HG03442 (cell line): Measurements from ENCODE around the gene NUS1.
"Not testable (repeated sequence)": the region's sequence is repeated elsewhere in the genome, so short reads cannot be mapped to it uniquely, and the experiment has no call there.

Source experiments
- ATAC-seq: cut with Tn5 transposase; IDR thresholded peaks from one replicate; pipeline ENCODE4 v1.9.1; 2021; ENCODE audit warnings: mild to moderate bottlenecking, moderate library complexity; ENCODE audit not compliant: unreplicated experiment

Gene NUS1

GRCh38 chr6:117674991-117675657, at the start of gene NUS1:
NUS1 (plus strand) TSS chr6:117675469; CDS start chr6:117675671, 202 bp downstream.
- peak; percentile 97 for ATAC-seq

- ATAC-seq = no peak
Observed at GRCh38 chr6:117627533-117627932, 47.7 kb upstream of the NUS1 start.

DNA sequence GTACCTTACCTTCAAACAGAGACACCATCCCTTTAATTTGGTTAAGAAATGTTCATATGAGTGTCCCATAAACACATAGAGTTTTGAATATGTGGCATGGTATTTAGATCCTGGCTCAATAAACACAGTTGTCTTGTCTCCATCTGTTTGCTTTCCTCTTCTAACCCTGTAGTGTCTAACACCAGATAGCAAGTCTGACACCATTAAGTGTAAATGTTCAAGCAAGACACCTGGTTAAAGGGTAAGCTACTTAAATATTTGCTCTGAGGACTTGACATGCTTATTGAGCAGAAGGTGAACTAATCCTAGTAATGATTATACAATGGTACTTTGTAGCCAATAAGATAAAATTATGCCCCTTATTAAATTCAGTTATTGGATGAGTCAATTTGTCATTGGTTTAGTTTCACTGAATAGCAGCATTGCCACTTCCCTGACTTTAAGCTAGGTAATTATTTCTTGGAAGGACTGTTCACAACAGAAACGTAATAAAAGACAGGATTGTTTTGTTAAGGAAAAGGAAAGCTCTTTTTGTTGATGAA, 46.1 kb upstream of the NUS1 start:
- no peak for ATAC-seq

DNA sequence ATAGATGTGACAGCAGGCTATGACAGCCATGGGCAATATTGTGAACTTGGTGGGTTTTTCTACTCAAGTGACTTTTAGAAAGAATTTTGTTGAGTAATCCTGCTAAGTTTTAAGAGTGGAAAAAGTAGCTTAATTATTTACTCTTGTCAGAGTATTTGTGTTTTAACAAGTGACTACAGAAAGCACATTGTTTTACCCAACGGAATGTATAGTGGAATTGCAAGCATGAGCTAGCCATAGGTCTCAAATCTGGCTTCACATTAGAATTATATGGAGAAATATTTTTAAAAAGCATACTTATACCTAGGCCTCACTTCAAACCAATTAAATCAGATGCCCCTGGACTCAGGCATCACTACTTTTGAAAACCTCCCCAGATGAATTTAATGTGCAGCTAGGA, 37.5 kb upstream of the NUS1 start:
- ATAC-seq = no peak

GRCh38 chr6:117642976-117643375, 32.3 kb upstream of the NUS1 start:
- ATAC-seq = no peak

DNA sequence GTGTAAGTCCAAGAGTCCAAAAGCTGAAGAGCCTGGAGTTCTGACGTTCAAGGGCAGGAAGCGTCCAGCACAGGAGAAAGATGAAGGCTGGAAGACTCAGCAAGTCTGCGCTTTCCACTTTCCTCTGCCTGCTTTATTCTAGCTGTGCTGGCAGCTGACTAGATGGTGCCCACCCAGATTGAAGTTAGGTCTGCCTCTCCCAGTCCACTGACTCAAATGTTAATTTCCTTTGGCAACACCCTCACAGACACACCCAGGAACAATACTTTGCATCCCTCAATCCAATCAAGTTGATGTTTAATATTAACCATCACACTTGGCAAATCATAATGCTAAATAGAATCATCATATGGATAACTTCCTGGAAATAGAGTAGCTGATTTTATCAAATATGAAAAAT, 23.3 kb upstream of the NUS1 start:
- ATAC-seq = not testable (repeated sequence)

DNA sequence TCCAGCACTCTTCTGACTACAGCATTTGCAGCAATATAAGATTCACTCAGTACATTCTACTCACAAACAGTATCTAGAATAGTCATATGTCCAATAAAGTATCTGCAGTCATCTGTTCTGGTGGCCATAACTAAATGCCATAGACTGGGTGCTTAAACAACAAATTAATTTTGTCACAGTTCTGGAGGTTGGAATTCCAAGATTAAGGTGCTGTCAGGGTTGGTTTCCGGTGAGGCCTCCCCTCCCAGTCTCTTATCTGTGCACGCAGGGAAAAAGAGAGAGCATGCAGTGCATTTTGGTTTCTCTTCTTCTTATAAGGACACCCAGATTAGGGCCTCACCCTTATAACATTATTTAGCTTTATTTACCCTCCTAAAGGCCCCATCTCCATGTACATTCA, 21.3 kb upstream of the NUS1 start:
- no peak for ATAC-seq

DNA sequence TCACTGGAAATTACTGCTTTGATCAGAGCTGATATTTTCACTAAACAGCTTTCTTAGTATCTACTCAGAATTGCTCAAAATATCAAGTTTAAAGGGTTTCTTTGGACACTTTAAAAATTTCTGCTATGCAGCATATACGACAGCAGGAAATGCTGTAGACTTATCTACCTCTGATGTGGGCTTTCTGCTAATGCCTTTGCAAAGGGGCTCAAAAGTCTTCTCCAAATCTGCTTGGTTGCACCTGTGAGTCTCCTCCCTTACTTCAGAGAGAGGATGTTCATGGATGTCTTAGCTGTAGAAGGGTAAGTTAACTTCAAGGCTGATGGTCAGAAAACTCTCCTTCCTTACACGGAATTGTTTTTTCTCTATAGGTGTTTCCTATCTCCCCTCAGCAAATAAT, 19.9 kb upstream of the NUS1 start:
- ATAC-seq = no peak

DNA sequence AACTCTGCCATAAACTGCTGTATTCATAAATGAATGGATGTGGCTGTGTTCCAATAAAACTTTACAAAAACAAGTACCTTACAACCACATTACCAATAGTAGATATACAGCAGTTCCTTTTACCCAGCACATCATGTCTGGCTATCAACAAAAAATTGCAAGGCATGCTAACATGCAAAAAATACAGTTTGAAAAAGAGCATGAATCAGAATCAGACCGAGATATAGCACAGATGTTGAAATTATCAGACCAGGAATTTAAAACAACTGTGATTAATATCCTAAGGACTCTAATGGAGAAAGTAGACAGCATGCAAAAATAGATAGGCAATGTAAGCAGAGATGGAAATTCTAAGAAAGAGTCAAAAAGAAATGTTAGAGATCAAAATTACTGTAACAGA, 8.4 kb upstream of the NUS1 start:
- no peak for ATAC-seq

- no peak for ATAC-seq
Observed at GRCh38 chr6:117668736-117669135, 6.5 kb upstream of the NUS1 start.

GRCh38 chr6:117674503-117674902, 766 bp upstream of the NUS1 start:
- no peak for ATAC-seq

GRCh38 chr6:117675658-117676301, 511 bp downstream of the NUS1 start:
- ATAC-seq = peak; percentile 19

DNA sequence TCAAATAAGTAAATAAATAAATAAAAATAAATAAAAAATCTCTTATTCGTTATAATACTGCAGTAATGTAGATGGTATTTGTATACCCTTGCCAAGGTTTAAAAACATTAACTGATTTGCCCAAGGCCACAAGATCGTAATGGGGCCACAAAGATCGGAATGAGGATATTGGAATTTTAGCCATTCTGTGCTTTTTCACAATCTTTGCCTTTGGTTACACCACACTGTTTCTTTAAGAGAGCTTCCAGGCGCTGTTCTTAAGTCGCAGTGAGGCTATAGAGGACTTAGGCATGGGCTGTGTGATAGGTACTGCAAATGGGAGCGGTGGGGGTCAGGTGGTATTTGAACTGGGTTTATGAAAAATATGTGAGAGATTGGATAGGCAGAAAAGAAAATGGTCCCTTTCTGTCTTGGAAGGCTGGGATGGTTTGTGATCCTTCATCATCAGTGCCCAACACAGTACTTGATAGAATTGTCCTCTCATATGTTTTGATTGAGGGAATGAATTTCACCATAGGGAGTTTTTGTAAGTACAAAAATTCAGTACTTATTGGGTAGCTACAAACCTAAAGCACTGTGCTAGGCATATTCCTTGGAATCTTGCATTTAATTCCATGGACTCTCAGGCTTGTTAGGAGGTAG, 1.4 kb downstream of the NUS1 start:
- no peak for ATAC-seq

GRCh38 chr6:117677553-117678141, 2.4 kb downstream of the NUS1 start:
- ATAC-seq = no peak

GRCh38 chr6:117681162-117681741, 6.0 kb downstream of the NUS1 start:
- no peak for ATAC-seq

DNA sequence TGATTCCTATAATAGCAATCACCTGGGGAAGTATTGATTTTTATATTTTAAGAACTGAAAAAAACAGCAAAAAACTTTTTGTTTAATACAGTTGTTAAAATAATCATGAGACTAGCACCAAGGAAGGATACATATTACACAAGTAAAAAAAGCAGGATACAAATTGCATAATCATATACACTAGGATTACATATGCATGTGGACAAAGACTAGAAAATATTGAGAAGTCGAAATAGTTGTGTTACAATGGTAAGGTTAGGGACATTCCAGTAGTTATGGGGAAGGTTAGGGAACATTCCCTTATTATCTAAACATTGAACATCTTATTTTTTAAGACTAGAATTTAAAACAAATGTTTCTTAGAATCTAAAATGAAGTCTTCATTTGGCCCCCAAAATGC, 9.5 kb downstream of the NUS1 start:
- ATAC-seq = no peak

- ATAC-seq = no peak
Observed at GRCh38 chr6:117685359-117685758, 10.1 kb downstream of the NUS1 start.

DNA sequence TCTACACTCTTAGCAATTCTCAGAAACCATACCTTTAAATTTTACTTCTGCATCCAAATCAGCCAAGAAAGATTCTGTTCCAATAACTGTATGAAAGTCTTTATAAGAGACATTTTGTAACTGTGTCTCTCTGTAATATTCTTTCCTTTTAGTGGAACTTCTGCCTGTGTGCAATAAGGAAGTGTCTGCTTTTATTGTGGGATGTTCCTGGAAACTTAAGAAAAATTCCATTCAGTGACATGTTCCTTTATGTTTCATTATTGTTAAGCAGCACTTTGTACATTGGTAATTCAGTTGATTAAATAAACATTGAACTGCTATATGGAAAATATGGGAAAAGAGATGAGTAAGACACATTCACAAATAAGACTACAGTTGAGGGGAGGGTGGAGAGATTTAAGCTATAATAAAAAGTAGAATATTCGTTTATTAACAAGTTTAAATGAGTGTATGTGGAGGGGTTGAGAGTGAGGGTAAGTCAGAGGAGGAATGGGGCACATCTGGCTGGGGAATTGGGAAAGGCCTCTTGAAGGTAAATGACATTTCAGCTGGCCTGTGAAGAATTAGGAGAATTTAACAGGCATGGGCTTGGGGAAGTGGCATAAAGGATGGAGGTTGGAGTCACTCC, 11.9 kb downstream of the NUS1 start:
- ATAC-seq = no peak

DNA sequence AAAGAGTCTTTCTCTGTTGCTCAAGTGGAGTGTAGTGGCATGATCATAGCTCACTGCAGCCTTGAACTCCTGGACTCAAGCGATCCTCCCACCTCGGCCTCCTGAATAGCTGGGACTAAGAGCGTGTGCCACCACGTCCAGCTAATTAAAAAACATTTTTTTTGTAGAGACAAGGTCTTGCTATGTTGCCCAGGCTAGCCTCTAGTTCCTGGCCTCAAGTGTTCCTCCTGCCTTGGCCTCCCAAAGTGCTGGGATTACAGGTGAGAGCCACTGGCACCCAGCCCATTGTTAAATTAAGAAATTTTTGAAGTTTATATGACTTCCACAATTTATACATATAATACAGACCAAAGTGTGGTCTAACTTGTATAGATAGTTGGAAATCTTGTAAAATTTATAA, 14.3 kb downstream of the NUS1 start:
- not testable (repeated sequence) for ATAC-seq

DNA sequence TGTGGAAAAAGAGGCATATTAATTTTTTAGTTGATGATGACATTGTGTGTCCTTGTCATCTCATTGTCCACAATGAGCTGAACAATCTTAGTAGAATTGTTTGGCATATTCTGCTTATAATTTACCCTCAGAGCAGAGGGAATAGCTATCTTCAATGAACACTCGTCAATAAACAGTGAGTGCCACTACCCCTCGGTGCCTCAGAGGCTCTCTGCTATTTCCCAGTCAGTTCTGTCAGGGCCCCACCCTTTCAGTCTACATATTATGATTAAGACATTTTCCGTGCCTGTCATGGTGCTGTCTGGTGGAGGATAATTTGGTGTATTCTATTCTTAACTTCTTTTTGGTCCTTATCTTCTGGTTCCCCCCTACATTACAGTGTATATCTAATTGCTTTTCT, 31.2 kb downstream of the NUS1 start:
- ATAC-seq = no peak
